HG03521 (cell line): ENCODE measurements around the gene DACT2.
"Not testable (repeated sequence)": the region's sequence is repeated elsewhere in the genome, so short reads cannot be mapped to it uniquely, and the experiment has no call there.

ENCODE experiments used
- ATAC-seq: cut with Tn5 transposase; IDR thresholded peaks from one replicate; pipeline ENCODE4 v1.9.1; 2021; ENCODE audit warnings: mild to moderate bottlenecking, moderate library complexity; ENCODE audit not compliant: unreplicated experiment

The DACT2 gene

DNA sequence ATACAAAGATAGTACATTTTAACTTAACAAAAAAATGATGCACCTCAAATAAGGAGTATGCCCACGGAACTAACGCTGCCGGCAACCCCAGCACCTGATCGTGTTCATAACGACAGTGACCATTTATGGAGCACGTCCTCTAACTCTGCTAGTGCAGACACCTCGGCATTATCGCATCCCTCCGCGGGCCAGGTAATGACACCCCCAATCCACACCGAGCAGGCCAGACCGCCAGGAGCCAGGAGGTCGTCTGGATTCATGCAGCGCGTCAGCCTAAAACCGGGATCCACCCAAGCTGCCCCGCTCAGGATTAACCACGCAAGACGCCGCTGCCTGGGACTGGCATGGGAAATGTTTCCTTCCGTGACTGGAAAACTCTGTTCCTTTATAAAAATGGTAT lies 34.1 kb downstream of the DACT2 start:
- ATAC-seq: no peak

DNA sequence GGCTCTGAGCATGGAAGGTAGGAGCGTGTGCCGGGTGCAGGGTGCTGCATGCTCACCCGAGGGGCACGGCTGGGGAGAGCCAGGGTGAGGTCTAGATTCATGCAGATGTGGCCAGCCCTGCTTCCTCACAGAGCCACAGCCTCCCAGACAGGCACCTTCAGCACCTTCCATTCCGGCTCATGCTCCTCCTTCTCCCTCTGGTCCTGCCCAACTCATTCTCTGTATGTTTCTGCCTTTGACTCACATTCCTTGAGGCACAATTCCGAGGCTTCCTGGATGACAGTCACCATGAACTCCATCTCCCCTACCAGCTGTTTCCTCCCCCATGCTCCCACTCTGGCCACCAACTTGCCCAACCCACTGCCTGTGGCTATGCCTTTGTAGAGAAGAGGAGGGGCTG lies 35.4 kb downstream of the DACT2 start:
- ATAC-seq: no peak

DNA sequence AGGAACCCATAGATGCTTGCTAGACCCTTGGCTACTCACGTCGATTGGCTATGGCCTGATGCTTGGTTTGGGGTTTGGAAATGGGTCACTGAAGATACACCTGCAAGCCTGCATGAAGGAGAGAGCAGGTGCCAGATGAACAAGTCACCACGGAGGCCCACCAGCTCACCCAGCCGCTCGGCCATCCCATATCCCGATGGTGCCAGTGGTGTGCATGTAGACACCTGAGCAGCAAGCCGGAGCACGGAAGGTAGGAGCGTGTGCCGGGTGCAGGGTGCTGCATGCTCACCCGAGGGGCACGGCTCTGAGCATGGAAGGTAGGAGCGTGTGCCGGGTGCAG lies 35.9 kb downstream of the DACT2 start:
- ATAC-seq: no peak

GRCh38 chr6:168282985-168283685 lies 36.4 kb downstream of the DACT2 start:
- ATAC-seq: no peak

- no peak for ATAC-seq
These were observed 37.8 kb downstream of the DACT2 start for GRCh38 chr6:168281826-168282225.

- ATAC-seq: not testable (repeated sequence)
These were observed 38.3 kb downstream of the DACT2 start for GRCh38 chr6:168281314-168281713.

- ATAC-seq: no peak
These were observed 38.7 kb downstream of the DACT2 start for GRCh38 chr6:168280899-168281245.

DNA sequence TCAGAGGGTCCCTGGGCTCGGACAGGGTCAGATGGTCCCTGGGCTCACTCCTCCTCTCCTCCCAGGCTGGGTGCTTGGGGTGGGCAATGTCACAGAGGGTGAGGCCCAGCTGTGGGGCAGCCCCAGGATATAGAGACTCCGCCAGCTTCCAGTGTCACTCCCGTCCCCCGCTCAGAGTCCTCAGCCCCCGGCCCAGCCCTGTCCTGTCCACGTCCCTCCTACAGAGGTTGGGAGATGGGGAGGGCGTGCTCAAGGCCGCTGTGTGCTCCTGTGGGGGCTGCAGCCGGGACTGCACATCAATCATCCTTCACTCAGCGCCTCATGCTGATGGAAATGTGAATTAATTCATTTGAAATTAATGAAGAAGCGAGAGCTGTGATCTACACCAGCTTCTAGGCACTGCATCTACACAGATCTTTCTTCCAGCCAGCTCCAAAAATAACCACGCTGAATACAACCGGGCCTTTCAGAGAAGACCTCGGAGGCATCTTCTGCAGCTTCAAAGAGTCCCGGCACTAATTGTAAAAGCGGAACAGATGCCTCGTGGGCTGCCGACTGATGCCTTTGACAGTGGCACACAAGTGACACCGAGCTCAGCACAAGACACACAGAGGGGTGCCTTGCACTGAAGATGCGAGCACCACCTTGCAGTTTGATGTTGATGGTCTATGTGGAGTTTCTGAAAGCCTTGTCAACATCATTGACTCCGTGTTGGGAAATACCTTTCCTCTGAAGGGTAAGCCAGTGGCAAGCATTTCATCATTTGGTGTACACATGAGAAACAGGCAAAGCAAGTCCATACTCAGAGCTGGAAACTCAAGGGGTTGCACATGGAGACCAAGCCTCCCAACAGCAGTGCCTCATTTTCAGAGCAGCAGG lies 39.3 kb downstream of the DACT2 start:
- ATAC-seq: no peak

DNA sequence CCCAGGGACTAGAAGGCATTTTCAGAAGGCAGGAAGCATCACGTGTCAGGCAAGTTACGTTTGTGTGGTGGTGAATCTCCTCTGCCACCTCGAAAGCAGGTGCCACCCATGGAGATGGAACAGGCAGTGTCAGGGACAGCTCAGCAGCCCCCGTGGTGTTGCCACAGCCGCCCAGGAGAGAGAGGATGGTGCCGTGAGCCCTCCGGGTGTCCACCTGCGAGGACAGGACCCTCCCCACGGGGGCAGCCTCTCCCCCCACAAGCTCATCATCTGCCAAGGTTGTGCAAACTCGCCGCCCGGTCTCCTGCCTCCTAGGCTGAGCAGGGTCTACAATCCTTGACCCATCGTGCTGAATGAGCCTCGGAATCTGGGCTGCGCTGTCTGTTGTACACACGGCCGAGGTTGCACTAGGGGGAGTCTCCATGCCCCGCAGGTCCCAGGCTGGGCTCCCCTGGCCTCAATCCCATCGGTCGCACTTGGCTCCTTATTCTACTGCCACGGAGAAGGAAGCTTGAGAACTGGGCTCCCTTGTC lies 40.1 kb downstream of the DACT2 start:
- ATAC-seq: no peak

GRCh38 chr6:168278904-168279303 lies 40.7 kb downstream of the DACT2 start:
- ATAC-seq: no peak

DNA sequence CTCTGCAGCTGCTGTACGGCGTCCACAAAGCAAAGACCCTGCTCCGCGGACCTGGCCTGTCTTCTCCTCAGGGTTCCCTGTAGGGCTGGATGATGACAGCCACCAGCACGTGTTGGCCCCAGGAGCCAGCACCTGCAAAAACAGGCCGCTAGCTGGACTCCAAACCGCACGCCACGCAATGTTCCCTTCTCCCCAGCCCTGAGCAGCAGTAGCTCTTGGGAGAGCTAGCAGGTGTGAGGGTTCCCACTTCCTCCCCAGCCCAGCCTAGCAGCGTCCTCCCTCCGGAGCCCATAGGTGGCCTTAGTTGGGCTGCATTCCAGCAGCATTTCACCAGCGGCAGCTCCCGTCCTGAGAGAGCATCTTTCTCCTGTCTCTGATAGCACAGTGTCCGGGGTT lies 42.3 kb downstream of the DACT2 start:
- ATAC-seq: no peak

DNA sequence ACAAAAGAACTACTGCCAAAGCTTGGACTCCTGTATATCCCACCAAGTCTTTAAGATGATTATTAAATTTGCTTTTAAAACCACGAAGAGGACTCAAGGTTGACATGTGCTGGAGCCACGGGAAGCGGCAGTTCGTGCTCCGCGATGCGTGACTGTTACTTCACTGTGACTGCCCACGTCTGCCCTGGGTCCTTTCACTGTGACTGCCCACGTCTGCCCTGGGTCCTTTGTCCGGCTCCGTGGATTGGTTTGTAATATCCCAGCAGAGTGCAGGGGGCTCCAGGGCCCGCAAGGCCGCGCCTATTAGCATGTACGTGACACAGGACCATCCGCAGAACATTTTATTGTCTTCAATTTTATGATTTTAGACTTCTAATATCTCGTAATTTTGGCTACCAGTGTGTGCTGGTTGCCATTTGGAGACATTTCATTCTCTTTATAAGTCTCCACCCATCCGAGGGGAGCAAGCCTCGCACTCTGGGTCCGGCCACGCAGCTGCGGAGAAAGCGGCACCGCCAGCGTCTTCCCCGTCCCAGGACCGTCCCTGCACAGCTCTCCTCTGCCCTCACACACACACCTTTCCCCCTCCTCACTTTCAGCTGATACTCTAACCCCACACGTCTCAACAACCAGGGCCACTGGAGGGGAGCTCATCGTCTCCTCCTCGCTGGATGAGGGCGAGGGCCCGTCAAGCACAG lies 42.9 kb downstream of the DACT2 start:
- ATAC-seq: no peak

- ATAC-seq: no peak
These were observed 44.4 kb downstream of the DACT2 start for GRCh38 chr6:168275168-168275567.

DNA sequence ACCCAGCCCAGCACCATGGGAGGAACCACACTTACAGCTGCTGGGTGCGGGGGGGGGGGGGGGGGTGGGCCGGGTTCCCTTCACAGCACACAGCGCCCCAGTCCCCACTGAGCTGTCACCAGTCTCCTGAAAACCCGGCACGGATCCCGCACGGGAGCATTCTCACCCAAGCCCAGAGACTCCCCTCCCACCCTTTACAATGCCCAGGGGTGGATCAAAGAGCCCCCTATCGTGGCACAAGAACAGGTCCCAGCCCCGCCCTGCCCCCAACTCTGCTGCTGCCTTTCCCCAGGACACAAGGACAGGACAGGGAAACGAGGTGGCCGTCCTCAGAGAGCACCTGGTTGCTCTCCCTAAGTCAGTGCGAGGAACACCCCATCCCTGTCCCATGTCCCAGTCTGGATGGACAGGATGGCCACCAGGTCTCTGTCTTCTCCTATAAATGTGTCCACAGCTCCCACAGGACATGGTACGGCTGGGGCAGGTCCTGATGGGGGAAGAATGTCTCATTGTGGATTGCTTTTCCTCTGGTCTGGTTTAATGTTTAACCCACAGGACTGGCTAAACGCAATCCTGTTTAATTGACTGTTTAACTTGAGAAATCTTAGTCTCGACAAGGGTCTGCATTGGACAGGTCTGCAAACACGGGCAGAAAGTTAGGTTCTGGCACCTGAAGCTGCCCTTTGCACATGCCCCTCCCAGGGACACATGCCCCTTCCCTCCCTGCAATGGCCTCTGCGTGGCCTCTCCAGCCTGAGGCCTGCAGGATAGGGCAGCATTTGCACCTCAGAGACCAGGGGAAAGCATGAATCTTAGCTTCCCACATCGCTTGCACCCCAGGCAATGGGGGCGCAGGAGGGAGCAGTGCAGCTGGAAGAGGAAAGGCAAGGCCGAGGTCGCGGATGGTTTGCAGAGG lies 45.3 kb downstream of the DACT2 start:
- ATAC-seq: no peak

GRCh38 chr6:168273441-168274036 lies 46.0 kb downstream of the DACT2 start:
- no peak for ATAC-seq

GRCh38 chr6:168272415-168273325 lies 46.9 kb downstream of the DACT2 start:
- ATAC-seq: no peak

DNA sequence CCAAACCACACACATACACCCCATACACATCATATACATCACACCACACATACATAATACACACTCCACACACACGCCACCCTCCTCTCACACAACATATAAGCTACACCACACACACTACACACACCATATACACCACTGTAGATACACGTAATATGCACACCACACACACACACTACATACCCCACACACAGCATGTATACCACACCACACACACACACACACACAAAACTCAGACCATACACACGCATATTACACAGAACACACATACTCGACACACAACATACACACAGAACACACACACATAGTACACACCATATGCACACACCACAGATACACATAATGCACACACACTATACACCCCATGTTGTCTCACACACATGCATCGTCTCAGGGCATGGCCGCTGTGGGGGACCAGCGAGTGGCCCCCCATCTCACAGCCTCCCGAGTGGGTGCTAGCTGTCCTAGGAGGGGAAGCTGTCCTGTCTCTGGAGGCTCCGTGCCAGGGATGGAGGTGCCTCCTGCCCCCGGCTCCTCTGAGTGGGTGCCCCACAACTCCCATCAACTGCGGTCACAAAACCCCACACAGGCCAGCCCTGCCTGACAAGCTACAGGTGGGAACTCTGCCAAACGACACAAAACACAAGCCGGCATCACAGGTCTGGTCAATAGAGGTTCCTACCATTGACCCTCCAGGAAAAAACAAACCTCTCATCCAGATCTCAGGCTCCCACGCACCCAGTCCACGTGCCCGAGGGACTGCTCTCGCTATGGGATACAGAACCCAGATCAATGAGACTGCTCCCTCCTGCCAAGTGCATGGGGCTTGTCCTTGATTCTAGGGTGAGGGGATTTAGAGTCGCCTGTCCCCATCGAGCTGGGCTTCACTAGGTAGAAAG lies 49.1 kb downstream of the DACT2 start:
- no peak for ATAC-seq
